ENCODE measurements around the gene ADARB2. TPM values are rescaled to one million over a fixed set of nuclear protein-coding genes. Genes with fewer than 3 reads are reported as not detected.

ADARB2 gene
- polyA plus RNA-seq, 1 of the 3 experiments (the other 2 are of a cell fraction): not detected

- Histone ChIP-seq H3K4me3 (ENCODE audit: low read depth in 2 of 2, low read length in 1 of 2) (no peak overlapping the region), H2AFZ (ENCODE audit: low read depth) (no peak overlapping the region), H4K20me1 (ENCODE audit: insufficient read depth) (no peaks in the 10 kb centered on the region), H3K9ac (no peak overlapping the region), H3K4me2 (no peak overlapping the region), H3K27me3 (ENCODE audit: insufficient read depth) (no peaks in the 10 kb centered on the region), H3K27ac (ENCODE audit: low read depth in 2 of 2, low read length in 1 of 2) (no peak overlapping the region), H3K9me3 (peaks cover 3% of the 10 kb centered on the region; the same call in 1 of the 2 replicates), H3K9me2 (no peaks in the 10 kb centered on the region), H3K36me3 (replicated peaks in 1 of 2; ENCODE audit: control insufficient read depth in 1 of 2, insufficient read depth in 2 of 2, low read length in 1 of 2) (no peaks in the 10 kb centered on the region), H3K4me1 (ENCODE audit: control insufficient read depth in 1 of 2, insufficient read depth in 2 of 2, low read depth in 1 of 2, low read length in 1 of 2) (no peaks in the 10 kb centered on the region), H3K79me2 (ENCODE audit: insufficient read depth) (no peaks in the 10 kb centered on the region), H3F3A (replicated peaks; ENCODE audit: insufficient read depth) (no peaks in the 10 kb centered on the region)
- 40% methylated on average over 7 of the region's 7 CpGs for WGBS (ENCODE audit: low lambda C conversion rate)
- ChIA-PET CTCF (no interaction called here), POLR2A (no interaction called here)
- TF ChIP-seq EZH2phosphoT487 (IDR thresholded peaks at IDR 0.05; ENCODE audit: borderline replicate concordance, low read depth): no peak
- DNase-seq: no peak
Measured at GRCh38 chr10:1517684-1518083, 219.6 kb downstream of the ADARB2 start.

- Histone ChIP-seq H3K9ac (no peak overlapping the region), H3K4me3 (ENCODE audit: low read depth in 2 of 2, low read length in 1 of 2) (no peak overlapping the region), H4K20me1 (ENCODE audit: insufficient read depth) (no peaks in the 10 kb centered on the region), H3K4me1 (ENCODE audit: control insufficient read depth in 1 of 2, insufficient read depth in 2 of 2, low read depth in 1 of 2, low read length in 1 of 2) (no peaks in the 10 kb centered on the region), H3K9me2 (no peaks in the 10 kb centered on the region), H3F3A (replicated peaks; ENCODE audit: insufficient read depth) (no peaks in the 10 kb centered on the region), H3K79me2 (ENCODE audit: insufficient read depth) (no peaks in the 10 kb centered on the region), H2AFZ (ENCODE audit: low read depth) (no peak overlapping the region), H3K36me3 (replicated peaks in 1 of 2; ENCODE audit: control insufficient read depth in 1 of 2, insufficient read depth in 2 of 2, low read length in 1 of 2) (no peaks in the 10 kb centered on the region), H3K4me2 (no peak overlapping the region), H3K27me3 (ENCODE audit: insufficient read depth) (no peaks in the 10 kb centered on the region), H3K27ac (ENCODE audit: low read depth in 2 of 2, low read length in 1 of 2) (no peak overlapping the region), H3K9me3 (peaks cover 3% of the 10 kb centered on the region; the same call in 1 of the 2 replicates)
- DNase-seq: no peak
- CTCF ChIA-PET: interaction anchor here (0.6 kb wide), 1 partner anchor 220 kb away, joined by 3 read pairs; no protein-coding TSS in a partner anchor
- WGBS (ENCODE audit: low lambda C conversion rate): 47% methylated on average over 29 of the region's 29 CpGs
- POLR2A ChIA-PET: no interaction called here
- TF ChIP-seq MEF2A (IDR thresholded peaks at IDR 0.05; ENCODE audit: borderline replicate concordance, low read depth) (no peak), FOSL2 (IDR thresholded peaks at IDR 0.05; ENCODE audit: borderline replicate concordance, low read depth) (no peak), PBX3 (IDR thresholded peaks at IDR 0.05) (no peak), SMC3 (IDR thresholded peaks at IDR 0.05; ENCODE audit: low read depth, low read length) (no peak), JUND (IDR thresholded peaks at IDR 0.05) (no peak), RFX5 (IDR thresholded peaks at IDR 0.05; ENCODE audit: low read length) (no peak), EP300 (IDR thresholded peaks at IDR 0.05; ENCODE audit: borderline replicate concordance in 1 of 2, low read depth in 1 of 2, low read length in 1 of 2) (no peak), SIN3A (IDR thresholded peaks at IDR 0.05; ENCODE audit: borderline replicate concordance, low read depth, low read length) (no peak), TCF12 (IDR thresholded peaks at IDR 0.05) (no peak), TAF1 (IDR thresholded peaks at IDR 0.05; ENCODE audit: borderline replicate concordance, low read depth, low read length) (no peak), NRF1 (IDR thresholded peaks at IDR 0.05; ENCODE audit: low read depth, low read length) (no peak), YY1 (IDR thresholded peaks at IDR 0.05; ENCODE audit: low read depth) (no peak), EZH2phosphoT487 (IDR thresholded peaks at IDR 0.05; ENCODE audit: borderline replicate concordance, low read depth) (no peak), USF1 (IDR thresholded peaks at IDR 0.05; ENCODE audit: borderline replicate concordance, low read depth) (no peak), MXI1 (IDR thresholded peaks at IDR 0.05; ENCODE audit: low read depth, low read length) (no peak)
Measured at GRCh38 chr10:1516492-1517165, 220.7 kb downstream of the ADARB2 start.
